ENCODE results near the gene FAAH2.
"Not testable (repeated sequence)": the region's sequence is repeated elsewhere in the genome, so short reads cannot be mapped to it uniquely, and the experiment has no call there.

FAAH2 gene

DNA sequence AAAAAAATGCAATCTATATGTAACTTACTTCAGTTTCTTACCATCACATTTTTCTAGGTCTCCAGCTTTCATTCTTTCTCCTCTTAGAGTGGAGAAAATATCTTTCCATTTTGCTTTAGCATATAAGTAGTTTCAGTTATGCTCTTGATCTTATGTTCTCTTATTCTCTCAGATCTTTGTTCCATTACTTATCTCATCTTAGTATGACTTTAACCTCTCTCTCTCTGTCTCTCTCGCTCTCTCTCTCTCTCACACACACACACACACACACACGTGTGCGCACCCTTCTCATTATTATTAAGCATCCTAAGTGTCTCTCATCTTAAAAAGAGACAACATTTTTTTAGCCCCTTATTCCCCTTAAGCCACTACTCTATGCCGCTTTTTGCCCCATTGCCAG lies 92.8 kb downstream of the FAAH2 start:
- no peak for DNase-seq (ENCODE audit: low read depth in 2 of 2, low spot score in 1 of 2)

DNA sequence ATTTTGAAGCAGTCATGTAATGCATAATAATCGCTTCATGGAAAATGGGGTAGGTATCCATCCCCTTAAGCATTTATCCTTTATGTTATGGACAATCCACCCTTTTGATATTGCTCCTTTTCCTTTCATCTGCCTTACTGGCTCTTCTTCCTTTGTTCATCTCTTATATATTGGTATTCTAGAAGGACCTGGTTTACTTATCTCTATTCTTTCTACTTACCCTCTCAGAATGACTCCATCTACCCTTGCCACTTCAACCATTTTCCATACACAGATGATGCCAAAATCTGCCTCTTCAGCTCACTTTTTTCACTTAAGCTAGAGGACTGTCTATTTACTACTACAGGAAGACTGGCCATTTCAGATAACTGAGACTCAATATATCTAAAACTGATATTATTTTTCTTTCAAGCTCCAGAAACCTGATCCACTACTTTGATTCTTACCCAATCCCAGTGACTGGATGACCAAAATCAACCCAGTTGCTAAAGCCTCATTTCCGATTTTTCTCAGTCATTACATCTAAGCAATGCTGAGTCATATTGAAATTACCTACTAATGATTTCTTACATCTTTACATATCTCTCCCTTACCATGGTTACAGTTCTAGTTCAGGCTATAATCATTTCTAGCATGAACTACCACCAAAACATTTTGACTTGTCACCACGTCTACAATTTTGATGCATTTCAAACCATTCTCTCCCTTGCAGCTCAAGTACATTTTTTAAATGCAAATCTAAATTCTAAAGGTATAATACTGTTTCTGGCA lies 93.7 kb downstream of the FAAH2 start:
- no peak for DNase-seq (ENCODE audit: low read depth in 2 of 2, low spot score in 1 of 2)

DNA sequence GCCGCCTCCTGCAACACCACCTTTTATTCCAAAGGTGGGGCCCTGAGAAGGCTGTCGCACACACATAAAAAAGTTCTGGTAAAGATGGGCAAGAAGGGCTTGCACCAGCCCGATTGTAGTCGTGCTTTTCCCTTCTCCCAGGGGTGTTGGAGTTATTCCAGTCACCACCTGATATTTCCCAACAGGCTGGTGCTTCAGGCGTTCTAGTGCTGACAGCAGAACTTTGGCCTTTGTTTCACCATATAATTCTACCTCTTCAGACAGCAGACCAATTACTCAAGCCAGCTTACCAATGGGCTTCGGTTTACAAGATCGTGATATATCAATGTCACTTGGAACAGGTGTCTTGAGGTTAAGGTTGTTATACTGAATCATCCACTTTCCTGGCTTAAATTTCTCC lies 107.7 kb downstream of the FAAH2 start:
- DNase-seq (ENCODE audit: low read depth in 2 of 2, low spot score in 1 of 2) = not testable (repeated sequence)

DNA sequence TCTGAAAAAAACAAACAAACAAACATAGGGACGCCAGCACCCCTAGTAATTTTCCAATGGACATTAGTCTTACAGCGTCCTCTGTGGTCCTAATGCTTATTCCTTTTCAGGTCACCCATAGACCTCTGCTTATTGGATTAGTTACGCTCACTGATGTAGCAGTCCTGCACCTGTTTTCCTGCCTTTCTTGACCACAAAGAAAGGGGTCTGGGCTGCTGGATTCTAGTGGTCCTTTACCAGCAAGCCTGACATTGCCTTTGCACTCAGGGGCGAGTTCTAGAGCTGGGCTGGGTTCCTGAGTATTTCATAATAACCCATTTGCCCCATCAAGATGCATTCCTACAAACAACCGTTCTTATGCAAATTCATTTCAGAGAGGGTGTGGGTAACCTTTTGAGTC lies 116.7 kb downstream of the FAAH2 start:
- DNase-seq (ENCODE audit: low read depth in 2 of 2, low spot score in 1 of 2) = not testable (repeated sequence)

DNA sequence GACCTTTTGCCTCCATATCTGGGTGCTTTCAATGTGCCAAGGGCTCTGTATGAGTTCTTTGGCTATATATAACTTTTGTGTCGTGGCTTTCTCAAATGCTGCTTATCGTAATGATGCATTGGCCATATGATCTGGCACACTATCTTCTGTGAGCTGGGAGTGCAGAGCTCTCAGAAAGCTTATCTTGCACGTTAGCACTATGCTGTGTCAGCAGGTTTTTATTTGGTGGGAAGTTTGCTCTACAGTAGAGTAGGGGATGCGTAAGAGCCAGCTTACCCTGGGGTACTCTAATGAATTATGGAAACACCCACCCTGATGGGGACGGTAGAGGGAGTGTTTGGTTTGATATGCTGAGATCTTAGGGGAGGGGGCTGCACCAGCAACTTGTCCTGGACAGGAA lies 119.6 kb downstream of the FAAH2 start:
- DNase-seq (ENCODE audit: low read depth in 2 of 2, low spot score in 1 of 2) = no peak

DNA sequence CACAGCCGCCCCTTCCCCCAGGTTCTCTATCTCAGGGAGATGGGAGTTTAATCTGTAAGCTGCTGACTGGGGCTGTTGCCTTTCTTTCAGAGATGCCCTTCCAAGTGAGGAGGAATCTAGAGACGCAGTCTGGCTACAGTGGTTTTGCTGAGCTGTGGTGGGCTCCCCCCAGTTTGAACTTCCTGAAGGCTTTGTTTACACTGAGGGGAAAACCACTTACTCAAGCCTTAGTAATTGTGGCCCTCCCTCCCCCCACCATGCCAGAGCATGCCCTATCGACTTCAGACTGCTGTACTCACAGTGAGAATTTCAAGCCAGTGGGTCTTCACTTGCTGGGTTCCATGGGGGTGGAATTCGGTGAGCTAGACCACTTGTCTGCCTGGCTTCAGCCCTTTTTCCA lies 131.3 kb downstream of the FAAH2 start:
- DNase-seq (ENCODE audit: low read depth in 2 of 2, low spot score in 1 of 2) = no peak

DNA sequence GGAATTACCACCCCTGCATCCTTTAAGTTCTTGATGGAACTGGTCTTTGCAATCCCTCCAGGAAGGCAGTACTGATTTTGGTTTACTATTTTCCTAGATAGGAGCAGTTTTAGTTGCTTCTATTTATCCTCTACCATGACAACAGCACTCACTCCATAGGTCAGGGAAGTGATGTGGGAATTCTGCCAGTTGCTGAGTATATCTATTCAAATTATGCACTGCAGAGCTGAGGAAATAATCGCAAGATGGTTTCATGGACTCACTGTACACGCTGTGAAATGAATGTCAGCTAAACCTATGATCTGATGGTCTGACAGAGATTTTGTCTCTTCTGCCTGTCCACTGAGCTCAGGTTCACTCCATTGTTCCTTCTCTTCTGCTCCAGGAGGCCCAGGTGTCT lies 135.8 kb downstream of the FAAH2 start:
- no peak for DNase-seq (ENCODE audit: low read depth in 2 of 2, low spot score in 1 of 2)

DNA sequence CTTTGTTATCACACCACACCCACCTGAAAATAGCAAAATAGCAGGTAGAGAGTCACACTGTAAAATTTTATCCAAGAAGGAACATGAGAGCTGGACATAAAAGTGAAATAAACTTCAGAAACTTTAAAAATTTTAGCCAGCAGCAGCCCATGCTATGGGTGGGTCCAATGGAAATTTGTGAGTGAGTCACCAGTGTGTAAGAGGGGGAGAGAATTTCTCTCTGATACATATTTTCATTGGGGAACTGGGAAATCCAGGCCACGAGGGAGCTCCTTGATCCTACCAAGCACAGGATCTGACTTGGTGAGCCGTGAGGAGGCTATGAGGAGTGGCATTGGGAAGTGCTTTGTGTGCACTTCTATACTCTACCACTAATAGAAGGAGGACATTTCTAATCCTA lies 136.3 kb downstream of the FAAH2 start:
- DNase-seq (ENCODE audit: low read depth in 2 of 2, low spot score in 1 of 2) = no peak

DNA sequence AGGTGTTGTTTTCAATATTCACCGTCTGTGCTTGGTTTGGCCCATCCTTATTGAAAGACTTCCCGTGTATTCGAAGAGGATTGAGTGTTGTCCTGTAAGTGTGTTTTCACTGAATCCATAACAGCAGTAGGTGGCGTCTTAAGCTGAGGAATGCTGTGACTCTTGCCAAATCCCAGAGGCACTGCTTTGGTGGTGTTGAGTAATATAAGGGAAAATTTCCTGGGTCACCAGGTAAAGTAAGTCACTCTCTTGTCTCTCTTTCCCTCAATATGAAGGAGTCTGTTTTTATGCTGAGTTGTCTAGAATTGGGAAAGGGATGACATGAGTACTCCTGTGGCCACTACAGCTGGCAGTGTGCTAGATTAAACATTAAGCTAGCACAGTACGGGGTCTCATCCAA lies 158.6 kb downstream of the FAAH2 start:
- DNase-seq (ENCODE audit: low read depth in 2 of 2, low spot score in 1 of 2) = no peak

DNA sequence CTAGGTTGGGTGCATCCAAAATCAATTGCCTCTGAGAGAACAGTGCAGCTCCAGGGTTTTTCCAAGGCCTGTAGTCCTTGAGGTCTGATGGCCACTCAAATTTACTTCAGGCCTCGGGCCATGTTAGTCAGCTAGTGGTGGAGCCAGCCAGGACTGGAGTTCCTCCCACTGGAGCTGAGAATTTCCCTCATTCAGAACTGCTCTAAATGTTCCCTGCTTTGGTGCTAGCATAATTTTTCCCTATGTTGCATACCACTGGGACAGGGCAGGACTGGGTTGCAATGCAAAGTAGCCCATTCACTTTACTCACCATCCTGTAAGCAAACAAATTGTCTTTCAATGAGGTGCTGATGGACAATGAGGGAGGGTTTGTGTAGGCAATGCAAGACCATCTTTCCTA lies 159.3 kb downstream of the FAAH2 start:
- no peak for DNase-seq (ENCODE audit: low read depth in 2 of 2, low spot score in 1 of 2)

DNA sequence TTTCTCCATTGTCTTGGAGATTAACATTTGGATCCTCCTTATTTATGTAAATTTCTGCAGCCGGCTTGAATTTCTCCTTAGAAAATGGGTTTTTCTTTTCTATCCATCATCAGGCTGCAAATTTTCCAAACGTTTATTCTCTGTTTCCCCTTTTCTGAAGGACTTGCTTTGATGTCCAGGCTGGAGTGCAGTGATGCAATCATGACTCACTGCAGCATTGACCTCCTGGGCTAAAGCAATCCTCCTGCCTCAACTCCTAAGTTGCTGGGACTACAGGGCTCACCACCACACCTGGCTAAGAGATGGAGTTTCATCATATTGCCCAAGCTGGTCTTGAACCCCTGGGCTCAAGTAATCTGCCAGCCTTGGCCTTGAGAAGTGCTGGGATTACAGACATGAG lies 161.3 kb downstream of the FAAH2 start:
- no peak for DNase-seq (ENCODE audit: low read depth in 2 of 2, low spot score in 1 of 2)

DNA sequence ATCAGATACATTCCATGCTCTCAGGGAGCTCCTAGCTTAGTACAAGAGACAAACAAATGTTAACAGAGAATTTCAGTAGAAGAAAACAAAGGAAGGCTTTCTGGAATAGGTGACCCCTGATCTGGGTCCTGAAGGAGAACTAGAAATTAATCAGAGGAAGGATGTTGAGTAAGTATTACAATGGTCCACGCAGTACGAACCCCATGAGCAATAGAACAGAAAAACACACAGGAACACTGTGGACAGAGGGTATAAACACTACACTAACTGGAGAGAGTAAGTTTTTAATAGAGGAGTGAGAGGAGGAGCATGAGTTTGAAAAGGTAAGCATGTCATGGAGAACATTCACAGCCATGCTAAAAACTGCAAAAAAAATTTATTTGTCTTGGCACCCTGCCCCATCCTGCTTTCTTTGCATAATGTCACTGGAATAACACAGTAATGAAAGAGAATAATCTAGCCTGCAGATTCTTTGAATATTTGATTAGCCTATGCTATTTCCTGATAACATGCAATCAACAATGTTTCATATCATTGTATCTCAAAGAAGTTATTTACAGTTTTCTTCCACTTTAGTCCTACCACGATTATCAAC lies 165.0 kb downstream of the FAAH2 start:
- DNase-seq (ENCODE audit: low read depth in 2 of 2, low spot score in 1 of 2) = no peak

DNA sequence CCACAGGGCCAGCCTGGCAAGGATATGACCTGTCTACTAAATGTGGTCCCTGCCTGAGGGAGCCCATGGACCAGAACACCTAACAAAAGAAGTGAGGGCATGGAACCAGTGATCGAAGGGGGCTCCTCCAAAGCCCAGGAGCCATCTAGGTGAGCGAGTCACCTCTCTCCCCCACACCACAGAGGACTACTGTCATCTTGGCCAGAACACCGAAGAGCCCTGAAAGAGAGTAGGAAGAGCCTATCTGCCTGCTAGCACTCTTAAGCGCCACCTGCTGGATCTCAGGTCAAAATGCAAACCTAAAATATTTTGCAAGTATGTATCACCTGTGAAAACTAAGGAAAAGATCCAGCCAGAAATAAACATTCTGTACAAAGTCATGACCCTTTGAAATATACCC lies 167.4 kb downstream of the FAAH2 start:
- DNase-seq (ENCODE audit: low read depth in 2 of 2, low spot score in 1 of 2) = no peak

DNA sequence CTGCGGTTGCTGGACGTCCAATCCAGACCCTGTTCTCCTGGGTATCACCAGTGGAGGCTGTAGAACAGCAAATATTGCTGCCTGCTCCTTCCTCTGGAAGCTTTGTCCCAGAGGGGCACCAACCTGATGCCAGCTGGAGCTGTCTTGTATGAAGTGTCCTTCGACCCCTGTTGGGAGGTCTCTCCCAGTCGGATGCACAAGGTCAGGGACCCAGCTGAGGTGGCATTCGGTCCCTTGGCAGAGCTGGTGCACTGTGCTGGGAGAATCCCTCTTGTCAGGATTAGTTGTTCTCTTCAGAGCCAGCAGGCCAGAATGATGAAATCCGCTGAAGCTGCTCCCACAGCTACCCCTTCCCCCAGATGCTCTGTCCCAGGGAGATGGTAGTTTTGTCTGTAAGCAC lies 195.0 kb downstream of the FAAH2 start:
- DNase-seq (ENCODE audit: low read depth in 2 of 2, low spot score in 1 of 2) = no peak

DNA sequence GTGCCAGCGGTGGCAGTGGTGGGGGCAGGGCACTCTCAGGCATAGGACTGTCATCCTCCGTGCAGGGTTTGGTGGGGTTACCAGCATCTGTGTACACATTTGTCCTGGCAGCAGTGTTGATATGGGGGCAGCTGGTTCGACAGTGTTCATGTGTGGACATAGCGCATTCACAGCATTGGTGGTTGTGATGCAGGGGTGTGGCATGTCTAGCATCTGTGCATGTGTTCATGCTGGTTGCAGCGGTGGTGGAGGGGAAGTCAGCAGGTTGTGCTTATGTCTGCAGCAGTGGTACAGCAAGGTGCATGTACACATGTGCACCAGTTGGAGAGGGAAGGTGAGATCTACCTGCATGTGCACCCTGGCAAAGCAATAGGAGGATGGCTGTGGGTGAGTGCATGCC lies 230.0 kb downstream of the FAAH2 start:
- no peak for DNase-seq (ENCODE audit: low read depth in 2 of 2, low spot score in 1 of 2)

DNA sequence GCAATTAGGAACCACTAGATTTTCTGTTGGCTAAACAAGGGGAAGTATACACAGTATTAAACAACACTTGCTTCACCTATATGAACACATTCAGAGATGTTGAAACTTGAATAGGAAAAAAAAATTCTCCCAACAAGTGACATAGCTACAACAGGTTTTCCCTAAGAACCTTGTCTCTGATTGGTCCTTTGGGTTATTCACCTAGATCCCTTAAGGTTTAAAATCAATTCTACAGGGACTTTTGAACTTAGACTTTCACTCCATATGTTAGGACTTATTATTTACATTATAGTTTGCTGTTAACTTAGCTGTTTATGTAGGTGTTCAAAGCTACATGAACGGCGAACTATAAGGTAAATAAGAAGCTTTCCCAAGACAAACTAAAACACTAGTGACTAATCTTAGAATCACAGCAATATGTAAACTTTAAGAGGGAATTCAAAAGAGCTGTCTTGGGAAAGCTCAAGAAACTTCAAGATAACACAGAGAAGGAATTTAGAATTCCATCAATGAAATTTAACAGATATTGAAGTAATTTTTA lies 233.1 kb downstream of the FAAH2 start:
- no peak for DNase-seq (ENCODE audit: low read depth in 2 of 2, low spot score in 1 of 2)

DNA sequence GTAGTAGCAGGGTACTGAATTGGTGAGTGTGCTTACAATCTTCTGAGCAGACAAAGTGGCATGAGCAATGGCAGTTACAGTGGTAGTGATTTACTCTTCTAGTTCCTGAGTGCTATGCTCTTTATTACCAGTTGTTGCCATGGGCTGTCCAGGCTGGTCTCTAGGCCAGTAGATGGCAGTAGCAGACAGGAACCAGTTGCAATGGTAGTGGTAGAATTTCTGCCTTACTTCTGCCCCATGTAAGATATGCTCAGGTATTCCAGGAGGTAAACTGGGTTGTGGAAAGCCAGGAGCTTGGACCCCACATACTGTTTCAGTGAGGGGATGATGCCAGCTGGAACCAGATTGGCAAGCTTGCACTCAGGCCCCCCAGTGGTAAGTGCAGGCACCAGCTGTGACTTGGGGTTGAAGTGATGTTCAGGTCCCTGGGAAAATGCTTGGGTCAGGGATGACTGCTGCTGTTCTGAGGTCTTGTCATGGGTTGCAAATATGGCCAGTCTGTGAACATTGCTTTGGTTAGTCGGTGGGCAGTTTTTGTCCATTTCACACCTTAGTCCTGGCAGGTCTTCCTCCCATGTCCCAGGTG lies 242.3 kb downstream of the FAAH2 start:
- DNase-seq (ENCODE audit: low read depth in 2 of 2, low spot score in 1 of 2) = no peak
